RWPE2 (cell line): ENCODE measurements around the gene PTPRK.

Experiments used
- ATAC-seq: fragments of 200-7000 bp; cut with Tn5 transposase; 3 replicates; pipeline ENCODE4 v1.9.1; 2021; ENCODE audit warnings: low read depth
- DNase-seq: peaks from one replicate; pipeline ENCODE4 v3.0.0-alpha.2; 2020; ENCODE audit warnings: low spot score
- H3K27ac ChIP-seq: fragments of 450-650 bp; 2 replicates; pipeline ENCODE4 v1.5.1; 2017; ENCODE audit warnings: mild to moderate bottlenecking; ENCODE audit not compliant: poor library complexity, severe bottlenecking
- H3K27me3 ChIP-seq: fragments of 250-450 bp; sonication (Bioruptor Pico); 2 replicates; pipeline ENCODE4 v1.5.1; 2021; ENCODE audit warnings: mild to moderate bottlenecking, moderate library complexity; ENCODE audit not compliant: insufficient read depth, poor library complexity, severe bottlenecking
- H3K36me3 ChIP-seq: fragments of 250-450 bp; sonication (Bioruptor Pico); 2 replicates; pipeline ENCODE4 v1.5.1; 2020; ENCODE audit warnings: low read depth, mild to moderate bottlenecking, moderate library complexity
- H3K4me1 ChIP-seq: fragments of 250-450 bp; sonication (Bioruptor Pico); 2 replicates; pipeline ENCODE4 v1.5.1; 2021; ENCODE audit warnings: mild to moderate bottlenecking, moderate library complexity; ENCODE audit not compliant: insufficient read depth, poor library complexity, severe bottlenecking
- H3K4me3 ChIP-seq: fragments of 250-450 bp; sonication (Bioruptor Pico); 2 replicates; pipeline ENCODE4 v1.5.1; 2021; ENCODE audit warnings: mild to moderate bottlenecking, moderate library complexity; ENCODE audit not compliant: severe bottlenecking
- H3K9me3 ChIP-seq: fragments of 250-450 bp; sonication (Bioruptor Pico); 2 replicates; pipeline ENCODE4 v1.5.1; 2021; ENCODE audit warnings: mild to moderate bottlenecking, moderate library complexity; ENCODE audit not compliant: severe bottlenecking
- TF ChIP-seq, protein P1 (sequence below): fragments of 450-650 bp; IDR thresholded peaks from one replicate; pipeline ENCODE4 v1.5.1; 2017; ENCODE audit warnings: mild to moderate bottlenecking, moderate library complexity; ENCODE audit not compliant: poor library complexity, severe bottlenecking

The PTPRK gene

GRCh38 chr6:128412680-128413079, 107.7 kb downstream of the PTPRK start:
- Histone ChIP-seq H3K4me3 (no peak overlapping the region), H3K27ac (no peak overlapping the region), H3K27me3 (no peaks in the 10 kb centered on the region), H3K36me3 (0 out of 2 replicates have a peak, but pooled peaks cover 8% of the 10 kb centered on the region), H3K4me1 (peaks cover 3% of the 10 kb centered on the region), H3K9me3 (no peaks in the 10 kb centered on the region)
- TF ChIP-seq, protein P1, sequence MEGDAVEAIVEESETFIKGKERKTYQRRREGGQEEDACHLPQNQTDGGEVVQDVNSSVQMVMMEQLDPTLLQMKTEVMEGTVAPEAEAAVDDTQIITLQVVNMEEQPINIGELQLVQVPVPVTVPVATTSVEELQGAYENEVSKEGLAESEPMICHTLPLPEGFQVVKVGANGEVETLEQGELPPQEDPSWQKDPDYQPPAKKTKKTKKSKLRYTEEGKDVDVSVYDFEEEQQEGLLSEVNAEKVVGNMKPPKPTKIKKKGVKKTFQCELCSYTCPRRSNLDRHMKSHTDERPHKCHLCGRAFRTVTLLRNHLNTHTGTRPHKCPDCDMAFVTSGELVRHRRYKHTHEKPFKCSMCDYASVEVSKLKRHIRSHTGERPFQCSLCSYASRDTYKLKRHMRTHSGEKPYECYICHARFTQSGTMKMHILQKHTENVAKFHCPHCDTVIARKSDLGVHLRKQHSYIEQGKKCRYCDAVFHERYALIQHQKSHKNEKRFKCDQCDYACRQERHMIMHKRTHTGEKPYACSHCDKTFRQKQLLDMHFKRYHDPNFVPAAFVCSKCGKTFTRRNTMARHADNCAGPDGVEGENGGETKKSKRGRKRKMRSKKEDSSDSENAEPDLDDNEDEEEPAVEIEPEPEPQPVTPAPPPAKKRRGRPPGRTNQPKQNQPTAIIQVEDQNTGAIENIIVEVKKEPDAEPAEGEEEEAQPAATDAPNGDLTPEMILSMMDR: no peak
- ATAC-seq (no peak), DNase-seq (no peak)

- Histone ChIP-seq H3K9me3 (no peaks in the 10 kb centered on the region), H3K27me3 (no peaks in the 10 kb centered on the region), H3K36me3 (peaks cover 17% of the 10 kb centered on the region), H3K4me3 (no peak overlapping the region), H3K4me1 (peaks cover 3% of the 10 kb centered on the region), H3K27ac (no peak overlapping the region)
- TF ChIP-seq, protein P1: no peak
- DNase-seq (no peak), ATAC-seq (peak; percentile 38; the same call in 2 of the 3 replicates)
Observed at GRCh38 chr6:128410584-128410983, 109.8 kb downstream of the PTPRK start.

DNA sequence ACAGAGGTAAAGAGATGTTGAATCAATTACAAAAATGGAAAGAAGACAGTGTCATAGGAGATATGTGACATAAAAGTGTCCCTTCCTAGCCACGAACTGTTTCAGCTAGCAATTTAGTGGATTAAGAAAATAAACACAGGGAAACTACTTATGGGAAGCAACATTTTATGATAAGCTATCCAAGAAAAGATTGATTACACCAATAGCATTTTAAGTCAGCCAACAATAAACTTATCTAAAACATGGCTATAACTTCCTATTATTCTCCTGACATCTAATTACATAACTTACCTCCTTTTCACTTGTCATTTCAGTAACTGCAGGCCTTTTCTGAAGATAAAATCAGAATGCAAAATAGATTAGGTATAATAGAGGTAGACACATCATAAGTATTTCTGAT, 111.4 kb downstream of the PTPRK start:
- no peak overlapping the region for H3K4me3 ChIP-seq
- no peaks in the 10 kb centered on the region for H3K27me3 ChIP-seq
- peaks cover 17% of the 10 kb centered on the region for H3K36me3 ChIP-seq
- peaks cover 4% of the 10 kb centered on the region for H3K4me1 ChIP-seq
- TF ChIP-seq, protein P1: no peak
- no peaks in the 10 kb centered on the region for H3K9me3 ChIP-seq
- no peak for DNase-seq
- ATAC-seq: no peak
- no peak overlapping the region for H3K27ac ChIP-seq

- Histone ChIP-seq H3K4me1 (peaks cover 13% of the 10 kb centered on the region), H3K27ac (no peak overlapping the region), H3K27me3 (no peaks in the 10 kb centered on the region), H3K36me3 (peaks cover 17% of the 10 kb centered on the region), H3K9me3 (no peaks in the 10 kb centered on the region), H3K4me3 (no peak overlapping the region)
- ATAC-seq: no peak
- TF ChIP-seq, protein P1: no peak
- no peak for DNase-seq
Observed at GRCh38 chr6:128406453-128406852, 113.9 kb downstream of the PTPRK start.

DNA sequence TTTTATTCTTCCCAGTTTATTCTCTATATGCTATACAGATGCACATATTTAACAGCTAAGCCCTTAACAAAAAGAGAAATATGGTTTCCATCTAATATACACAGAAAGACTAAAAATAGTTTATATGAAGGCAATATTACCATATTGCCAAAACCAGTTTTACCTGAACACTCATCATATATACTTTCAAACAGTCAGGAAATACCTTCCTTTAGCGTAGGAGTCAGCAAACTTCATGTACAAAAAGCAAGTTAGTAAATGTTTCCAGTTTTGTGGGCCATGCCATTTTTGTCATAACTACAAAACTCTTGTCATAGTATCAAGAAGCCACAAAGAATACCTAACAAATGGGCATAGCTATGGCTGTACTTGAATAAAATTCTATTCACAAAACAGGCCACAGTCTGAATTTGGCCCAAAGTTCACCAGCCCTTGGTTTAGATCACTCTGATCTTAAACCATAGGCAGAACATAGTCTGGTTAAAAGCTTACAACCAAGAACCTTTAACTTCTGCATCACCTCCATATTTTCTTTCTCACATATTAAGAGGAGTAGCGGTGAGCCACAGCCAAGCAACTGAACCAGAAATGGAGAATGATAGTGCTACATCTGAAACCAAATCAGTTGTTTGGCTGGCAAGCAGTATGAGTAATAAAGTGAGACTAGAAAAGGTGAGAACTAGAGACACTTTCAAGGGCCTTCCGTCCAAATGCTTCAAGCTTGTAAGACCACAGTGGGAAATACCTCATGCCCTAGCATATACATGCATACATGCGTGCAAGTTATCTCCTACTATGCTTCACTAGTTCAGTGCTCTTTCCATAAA, 116.6 kb downstream of the PTPRK start:
- Histone ChIP-seq H3K27me3 (no peaks in the 10 kb centered on the region), H3K27ac (no peak overlapping the region), H3K36me3 (peaks cover 12% of the 10 kb centered on the region), H3K9me3 (no peaks in the 10 kb centered on the region), H3K4me3 (no peak overlapping the region), H3K4me1 (peaks cover 10% of the 10 kb centered on the region)
- ATAC-seq: no peak
- TF ChIP-seq, protein P1: no peak
- DNase-seq: no peak
